HG02938 (cell line): Measurements from ENCODE around the gene TBCK.

Source experiments
- ATAC-seq: cut with Tn5 transposase; IDR thresholded peaks from one replicate; pipeline ENCODE4 v1.9.1; 2021; ENCODE audit warnings: mild to moderate bottlenecking, moderate library complexity; ENCODE audit not compliant: unreplicated experiment

TBCK gene

DNA sequence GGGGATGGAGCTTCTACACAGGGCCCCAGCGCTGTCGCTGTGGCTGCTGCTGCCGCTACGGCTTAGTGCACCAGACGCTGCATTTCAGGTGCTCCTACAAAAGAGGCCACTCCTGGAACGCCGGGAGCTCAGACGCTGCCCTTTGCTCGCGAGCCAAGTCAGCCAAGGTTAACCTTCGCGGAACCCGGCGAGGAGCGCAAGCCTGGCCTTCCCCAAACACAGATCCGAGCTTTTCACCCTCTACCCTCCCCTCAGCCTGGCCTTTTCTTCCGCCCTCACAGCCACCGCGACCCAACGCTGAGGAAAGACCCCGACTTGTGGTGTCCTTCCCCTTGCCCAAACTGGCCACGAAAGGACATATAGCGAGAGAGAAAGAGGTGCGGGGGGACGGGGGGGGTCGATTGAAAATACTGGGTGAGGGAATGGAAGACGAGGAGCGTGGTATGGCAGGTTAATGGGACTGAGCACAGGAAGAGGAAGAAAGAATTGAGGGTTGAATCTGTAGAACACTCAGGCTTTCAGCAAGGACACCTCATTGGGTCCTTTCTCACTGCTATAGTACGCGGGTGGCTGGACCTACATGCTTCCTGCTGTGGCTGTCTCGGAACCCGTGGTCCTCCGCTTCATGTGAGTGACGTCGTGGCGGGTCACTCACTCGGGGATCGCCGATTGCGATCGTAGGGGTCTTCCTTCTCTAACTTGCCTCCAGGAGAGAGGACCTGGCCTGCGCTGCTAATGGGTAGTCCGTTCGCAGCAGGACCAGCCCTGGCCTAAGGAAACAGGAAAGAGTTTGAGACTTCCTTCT, at the start of gene TBCK, which contains the start of gene AIMP1:
TBCK (minus strand) TSS at position 242 of the 805 bp plus-strand sequence. CDS start 7,249 bp downstream, outside the sequence.
AIMP1 (plus strand) TSS at position 583 of the 805 bp plus-strand sequence. CDS start 8,460 bp downstream, outside the sequence.
- ATAC-seq = peak; percentile 85

DNA sequence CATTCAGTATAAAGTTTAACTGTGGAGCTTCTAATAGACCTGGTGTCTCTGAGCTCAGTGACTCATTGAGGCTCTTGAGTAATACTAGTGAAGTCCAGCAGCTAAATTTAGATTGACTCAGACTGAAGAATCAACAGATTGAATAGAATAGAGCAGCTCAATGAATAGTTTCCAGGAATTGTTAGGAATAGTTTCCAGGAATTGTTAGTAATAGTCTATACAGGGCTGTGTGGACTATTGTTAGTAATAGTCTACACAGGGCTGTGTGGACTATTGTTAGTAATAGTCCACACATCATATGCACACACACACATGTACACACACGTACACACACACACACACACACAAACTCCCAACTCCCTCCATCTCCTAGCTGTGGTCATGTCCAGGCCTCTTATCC, 49.6 kb upstream of the TBCK start:
- ATAC-seq = no peak

DNA sequence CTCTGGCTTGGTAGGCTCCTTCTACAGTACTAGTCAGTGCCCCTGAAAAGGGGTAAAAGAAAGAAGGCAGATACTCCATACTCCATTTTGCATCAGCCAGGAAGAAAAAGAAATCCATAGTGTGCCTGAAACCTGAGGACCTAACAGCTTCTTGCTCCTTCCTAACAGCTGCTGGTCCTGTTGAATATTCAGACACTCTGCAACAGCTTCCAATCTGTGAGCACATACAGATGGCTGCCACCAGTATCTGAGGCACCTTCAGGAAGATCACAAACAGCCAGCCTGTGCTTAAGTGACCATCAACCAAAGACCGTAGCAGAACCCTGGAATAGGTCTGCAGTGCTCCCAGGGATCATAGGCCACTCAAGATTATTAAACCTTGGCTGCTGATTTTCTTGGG, 48.3 kb upstream of the TBCK start:
- no peak for ATAC-seq

DNA sequence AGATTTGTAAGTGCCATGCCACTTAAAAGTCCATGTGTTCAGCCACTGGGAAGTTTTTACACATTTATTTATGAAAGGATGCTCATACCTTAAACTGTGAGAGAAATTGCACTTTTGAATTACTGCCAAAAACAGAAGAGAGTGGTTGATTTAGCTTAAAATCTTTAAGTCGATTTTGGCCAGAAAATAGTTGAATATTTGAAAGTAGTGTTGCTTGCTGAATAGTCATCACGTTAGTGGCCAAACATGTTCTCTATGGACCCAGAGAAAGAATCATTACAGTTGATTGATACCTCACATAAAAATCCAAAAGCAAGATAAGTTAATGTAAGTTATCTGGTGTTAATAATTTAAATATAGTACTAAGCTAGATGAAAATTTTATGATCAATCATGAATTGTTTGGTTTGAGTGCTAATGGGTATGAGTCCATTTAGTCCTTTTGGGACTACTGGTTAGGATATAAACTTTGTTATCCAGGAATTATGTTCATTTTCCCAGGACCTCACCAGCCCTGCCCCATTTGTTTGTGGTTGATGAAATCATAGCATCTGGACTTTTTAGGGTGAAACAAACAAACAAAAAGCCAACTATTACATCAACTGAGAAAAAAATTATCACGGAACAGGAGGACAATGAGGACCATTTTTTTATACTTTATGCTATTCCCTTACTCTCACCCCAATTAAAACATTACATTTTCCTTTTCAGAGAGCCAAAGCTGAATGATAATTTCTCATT, 46.2 kb upstream of the TBCK start:
- ATAC-seq = no peak

DNA sequence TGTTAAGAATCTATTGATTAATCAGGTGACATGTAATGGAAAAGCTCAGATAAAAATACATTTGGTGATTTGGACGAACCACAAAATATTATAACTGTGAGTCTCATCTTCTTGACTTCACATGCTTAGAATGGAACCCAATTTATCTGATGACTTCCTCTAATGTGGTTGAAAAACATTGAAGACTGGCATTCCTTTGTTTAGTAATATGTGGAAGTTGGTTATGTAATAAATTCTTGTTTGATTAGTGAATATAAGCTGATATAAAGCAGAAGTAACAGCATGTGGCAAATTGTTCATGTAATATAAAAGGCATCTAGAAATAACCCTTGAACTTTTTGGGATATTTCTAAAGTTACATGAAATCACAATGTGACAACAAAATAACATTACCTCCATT, 42.9 kb upstream of the TBCK start:
- ATAC-seq = no peak

DNA sequence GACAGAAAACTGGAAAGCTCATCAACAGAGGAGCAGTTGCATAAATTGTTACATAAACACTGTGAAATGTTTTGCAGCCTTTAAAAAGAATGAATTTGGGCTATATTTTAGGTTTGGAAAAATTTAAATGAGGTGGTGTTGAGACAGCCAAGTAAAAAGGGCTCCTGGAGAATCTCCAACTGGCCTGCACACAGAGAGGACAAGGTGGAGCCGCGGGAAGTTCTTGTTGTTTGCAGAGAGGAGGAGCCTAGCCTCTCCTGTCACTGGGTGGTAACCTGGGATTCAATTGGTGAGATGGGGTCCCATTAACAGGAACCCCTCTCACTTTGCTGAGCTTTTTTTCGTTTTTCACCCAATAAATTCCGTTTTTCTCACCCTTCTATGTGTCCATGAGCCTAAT, 39.2 kb upstream of the TBCK start:
- no peak for ATAC-seq

DNA sequence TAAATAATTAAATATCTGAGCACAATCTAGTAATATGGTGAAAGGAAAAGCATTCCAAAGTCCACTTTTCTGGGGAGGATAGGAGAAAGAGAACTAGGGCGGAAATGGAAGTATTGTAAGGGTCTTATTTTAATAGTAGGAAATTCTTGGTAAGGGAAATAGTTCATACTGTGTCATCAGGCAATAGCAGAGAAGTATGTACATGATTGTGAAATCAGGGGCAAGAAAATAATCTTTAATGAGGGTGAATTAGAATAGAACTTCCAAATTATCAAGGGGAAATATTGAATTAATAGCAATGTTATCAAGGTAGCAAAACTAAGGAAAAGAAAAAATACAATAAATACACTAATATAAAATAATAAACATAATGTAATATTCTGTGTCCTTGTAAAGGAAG, 37.8 kb upstream of the TBCK start:
- ATAC-seq = no peak

DNA sequence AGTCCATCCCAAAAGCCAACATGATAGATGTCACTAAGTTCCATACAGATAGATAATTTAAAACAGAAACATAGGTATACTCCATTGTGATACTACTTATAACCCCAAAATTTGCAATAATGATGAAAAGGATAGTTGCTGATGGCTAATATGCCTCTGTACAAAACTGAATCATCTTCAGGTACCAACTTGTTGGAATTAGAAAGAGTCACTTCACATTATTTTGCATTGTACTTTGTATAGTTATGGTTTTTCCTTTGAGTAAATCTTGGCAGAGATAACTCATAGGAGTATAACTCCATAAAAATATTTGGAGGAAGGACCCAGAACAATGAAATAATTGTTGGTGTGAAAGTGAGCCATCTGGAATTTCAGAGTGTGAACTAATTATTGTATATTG, 35.0 kb upstream of the TBCK start:
- ATAC-seq = no peak

DNA sequence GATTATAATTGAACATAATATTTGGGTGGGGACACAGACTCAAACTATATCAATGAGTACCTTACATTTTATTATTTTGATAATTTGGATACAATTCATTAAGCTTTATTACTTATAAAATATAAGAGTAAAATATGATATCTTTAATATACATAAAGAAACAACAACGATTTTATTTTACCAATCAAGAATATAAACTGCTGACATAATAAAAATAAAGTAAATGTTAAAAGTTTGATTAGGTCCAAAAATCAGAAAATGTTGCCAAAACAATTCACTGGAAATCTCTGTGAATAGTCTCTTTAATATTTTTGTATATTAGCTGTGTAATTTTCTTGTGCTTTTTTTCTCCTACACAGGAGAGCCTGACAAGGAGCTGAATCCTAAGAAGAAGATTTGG, 31.2 kb upstream of the TBCK start:
- no peak for ATAC-seq

DNA sequence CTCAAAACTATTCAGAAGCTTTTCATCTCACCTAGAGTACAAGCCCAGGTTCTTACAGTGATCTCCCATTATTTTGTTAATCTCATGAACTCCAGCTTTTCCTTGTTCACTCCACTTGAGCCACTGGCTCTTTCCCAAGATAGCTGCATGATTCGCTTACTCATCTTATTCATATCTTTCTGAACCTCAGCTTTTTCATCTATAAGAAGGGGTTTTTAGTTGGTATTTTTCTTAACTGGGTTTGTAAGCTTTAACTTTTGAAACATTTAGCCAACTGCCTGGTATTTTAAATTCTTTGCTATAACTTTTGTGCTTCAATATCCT, 28.6 kb upstream of the TBCK start:
- no peak for ATAC-seq

DNA sequence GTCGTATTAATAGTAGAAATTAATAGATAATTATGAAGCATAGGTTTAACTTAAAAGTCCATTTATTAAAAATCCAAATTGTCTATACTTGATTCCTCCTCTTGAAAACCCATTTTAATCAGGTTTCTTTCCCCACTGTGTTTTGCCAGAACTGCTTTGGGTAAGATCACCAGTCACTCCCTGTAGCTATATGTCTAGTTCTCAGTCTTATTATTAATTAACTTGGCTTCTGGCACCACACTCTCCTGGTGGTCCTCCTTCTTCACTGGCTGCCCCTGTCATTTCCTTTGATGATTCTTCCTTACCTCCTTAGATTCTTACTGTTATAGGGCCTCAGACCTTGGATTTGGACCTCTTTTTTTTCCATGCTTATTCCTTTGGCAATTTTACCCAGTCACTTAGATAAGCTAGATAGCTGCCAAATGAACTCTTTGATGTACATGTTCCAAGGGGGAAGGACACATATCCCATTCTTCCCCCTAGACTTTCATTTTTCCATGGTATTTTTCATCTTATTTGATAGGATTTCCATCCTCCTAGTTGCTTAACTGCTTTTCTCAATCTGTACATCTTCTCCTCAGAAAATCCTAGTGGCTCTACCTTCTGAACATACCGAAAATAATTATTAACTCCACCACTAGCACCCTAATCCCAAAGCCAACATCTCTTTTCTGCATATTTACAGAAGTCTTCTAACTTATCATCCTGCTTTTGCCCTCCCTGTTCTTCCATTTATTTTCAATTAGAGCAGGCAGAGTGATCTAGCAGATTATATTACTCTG, 28.0 kb upstream of the TBCK start:
- ATAC-seq = no peak

DNA sequence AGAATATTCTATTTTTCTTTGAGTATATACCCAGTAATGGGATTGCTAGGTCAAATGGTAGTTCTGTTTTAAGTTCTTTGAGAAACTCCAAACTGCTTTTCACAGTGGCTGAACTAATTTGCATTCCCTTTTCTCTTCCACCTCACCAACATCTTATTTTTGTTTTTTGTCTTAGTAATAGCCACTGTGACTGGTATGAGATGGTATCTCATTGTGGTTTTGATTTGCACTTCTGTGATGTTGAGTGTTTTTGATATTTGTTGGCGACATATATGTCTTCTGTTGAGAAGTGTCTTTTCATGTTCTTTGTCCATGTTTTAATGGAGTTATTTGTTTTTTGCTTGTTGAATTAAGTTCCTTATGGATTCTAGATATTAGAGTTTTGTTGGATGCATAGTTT, 24.8 kb upstream of the TBCK start:
- ATAC-seq = no peak

DNA sequence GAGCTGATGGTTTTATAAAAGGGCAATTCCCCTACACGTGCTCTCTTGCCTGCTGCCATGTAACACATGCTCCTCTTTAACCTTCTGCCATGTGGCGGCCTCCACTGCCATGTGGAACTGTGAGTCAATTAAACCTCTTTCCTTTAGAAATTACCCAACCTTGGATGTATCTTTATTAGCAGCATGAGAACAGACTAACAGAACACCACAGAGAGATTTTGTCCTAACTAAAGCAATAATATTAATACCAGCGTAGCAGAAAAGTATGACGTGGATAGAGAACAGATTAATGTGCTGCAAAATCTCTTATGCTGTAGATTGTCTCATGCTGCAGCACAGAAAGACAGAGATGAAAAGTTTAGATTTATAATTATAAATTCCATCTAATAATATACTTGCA, 23.4 kb upstream of the TBCK start:
- ATAC-seq = no peak

DNA sequence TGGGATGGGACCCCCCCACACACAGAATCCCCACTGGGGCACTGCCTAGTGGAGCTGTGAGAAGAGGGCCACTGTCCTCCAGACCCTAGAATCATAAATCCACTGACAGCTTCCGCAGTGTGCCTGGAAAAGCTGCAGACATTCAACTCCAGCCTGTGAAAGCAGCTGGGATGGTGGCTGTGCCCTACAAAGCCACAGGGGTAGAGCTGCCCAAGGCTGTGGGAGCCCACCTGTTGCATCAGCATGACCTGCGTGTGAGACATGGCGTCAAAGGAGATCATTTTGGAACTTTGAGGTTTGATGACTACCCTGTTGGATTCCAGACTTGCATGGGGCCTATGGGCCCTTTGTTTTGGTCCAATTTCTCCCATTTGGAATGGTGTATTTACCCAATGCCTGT, 22.7 kb upstream of the TBCK start:
- ATAC-seq = no peak

DNA sequence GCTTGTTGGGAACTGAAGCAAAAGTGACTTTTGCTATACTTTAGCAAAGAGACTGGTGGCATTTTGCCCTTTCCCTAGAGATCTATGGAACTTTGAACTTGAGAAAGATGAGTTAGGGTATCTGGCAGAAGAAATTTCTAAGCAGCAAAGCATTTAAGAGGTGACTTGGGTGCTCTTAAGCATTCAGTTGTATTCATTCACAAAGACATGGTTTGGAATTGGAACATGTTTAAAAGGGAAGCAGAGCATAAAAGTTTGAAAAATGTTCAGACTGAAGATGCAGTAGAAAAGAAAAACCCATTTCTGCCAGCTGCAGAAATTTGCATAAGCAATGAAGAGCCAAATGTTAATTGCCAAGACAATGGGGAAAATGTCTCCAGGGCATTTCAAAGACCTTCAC, 21.9 kb upstream of the TBCK start:
- no peak for ATAC-seq

DNA sequence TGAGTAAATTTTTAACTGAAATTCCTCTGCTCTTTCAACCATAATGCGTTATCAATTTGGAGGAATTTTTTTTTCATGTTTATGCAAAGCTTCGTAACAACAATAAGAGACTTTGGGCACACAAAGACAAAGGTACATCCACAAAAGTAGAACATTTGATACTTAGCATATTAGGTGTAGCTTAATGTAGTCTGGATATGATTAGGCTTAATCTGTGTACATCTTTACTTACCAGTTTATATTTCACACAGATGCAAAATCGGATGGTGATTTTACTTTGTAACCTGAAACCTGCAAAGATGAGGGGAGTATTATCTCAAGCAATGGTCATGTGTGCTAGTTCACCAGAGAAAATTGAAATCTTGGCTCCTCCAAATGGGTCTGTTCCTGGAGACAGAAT, 20.6 kb upstream of the TBCK start:
- ATAC-seq = no peak

DNA sequence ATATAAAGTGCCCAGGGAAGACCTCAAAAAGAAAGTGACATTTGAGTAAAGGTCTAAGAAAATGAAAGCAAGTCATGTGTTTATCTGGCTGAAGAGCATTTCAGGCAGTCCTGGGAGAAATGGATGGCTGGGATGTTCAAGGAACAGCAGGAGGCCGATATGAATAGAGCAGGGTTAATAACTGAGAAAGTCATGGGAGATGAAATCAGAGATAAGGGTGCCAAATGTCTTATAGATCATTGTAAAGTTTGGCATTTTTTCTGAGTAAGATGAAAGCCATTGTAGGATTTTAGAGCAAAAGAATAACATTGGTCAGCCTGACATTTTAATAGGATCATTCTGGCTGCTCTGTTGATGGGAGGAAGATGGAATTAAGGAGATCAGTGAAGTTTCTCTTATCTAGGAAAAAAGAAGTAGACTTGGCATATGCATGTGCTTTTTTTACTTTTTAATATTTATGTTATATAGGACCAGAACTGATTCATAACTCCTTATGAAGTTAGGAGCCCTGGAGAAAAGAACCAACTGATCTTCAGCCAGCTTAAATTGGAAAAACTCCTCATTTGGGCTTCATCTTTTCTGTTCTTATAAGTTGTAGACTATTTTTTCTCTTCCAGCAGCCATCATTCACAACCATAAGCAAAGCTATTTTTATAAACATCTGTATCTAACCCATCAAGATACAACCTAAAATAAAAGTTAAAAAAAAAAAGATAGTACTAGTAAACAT, 18.9 kb upstream of the TBCK start:
- ATAC-seq = no peak

DNA sequence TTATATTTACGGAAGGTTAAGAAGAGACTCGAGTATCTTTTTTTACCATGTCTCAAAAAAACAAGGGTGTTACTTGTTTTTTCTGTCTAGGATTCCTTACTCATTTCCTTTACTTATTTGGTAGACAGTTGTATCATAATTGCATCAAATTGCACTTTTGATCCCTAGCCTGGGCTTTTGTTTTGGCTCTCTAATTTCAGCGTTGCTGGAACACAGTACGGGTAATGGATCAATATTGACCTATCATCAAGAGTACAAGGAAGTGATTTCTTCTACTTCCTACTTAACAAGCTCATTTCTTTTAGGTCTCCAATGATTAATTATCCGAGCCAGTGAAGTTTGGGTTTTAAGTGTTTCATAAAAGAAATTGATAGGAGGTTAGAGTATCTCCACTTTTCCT, 17.2 kb upstream of the TBCK start:
- no peak for ATAC-seq

DNA sequence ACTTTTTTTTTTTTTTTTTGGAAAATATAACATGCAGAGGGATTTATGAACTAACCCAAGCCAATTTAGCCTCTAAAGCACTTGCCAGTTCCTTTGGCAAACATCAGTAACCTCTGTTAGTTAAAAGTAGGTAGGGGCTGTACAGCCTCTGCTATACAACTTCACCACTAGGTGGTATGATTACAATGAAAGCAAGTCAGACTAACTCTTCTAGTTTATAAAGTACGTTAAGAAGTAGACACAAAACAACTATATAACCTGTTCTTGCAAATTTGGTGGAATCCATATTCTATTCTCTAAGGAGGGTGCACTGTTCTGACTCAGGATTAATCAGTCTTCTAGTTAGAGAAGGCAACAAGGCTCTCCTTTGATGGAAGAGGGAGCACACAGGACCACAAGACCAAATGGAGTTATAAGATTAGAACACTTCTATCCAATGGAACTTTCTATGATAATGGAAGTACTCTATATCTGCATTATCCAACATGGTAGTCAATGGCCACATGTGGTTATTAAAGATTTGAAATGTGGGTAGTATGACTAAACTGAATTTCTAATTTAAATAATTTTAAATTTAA, 13.1 kb upstream of the TBCK start:
- peak; percentile 92 for ATAC-seq

DNA sequence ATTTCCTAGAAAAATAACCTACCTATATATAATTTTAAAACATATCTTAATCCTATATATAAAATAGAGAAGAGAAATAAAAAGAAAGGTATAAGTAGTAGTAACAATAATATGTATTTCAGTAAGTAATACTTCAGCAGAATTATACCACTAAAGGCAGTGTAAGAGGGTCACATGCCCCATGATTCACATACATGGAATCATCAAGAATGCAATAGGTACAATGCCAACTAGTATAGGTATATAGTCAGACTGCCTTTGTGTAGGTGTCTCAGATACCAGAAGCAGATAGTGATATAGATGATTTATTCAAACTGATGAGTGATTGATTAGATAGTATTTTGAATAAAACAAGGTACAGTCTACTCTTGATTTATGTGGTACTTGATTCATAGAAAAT, 9.8 kb upstream of the TBCK start:
- no peak for ATAC-seq

DNA sequence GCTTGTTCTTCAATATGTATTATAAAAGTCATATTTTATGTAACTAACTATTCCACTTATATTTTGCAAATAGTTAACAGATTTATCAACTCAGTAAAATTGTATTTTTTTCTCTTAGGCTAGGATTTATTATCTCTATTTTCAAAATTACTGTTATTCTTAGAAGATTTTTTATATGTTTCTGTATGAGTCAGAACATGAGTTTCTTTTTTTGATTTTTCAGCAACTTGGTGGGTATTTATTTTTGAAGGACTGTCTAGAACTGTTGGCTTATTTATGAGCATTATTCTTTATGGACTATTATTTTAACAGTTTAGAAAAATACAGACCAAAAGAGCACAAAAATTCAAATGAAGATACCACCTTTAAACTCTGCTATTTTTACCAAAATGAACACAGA, 7.1 kb upstream of the TBCK start:
- ATAC-seq = no peak
